Amniotic epithelial cell (primary cell): ENCODE measurements around the gene LRIT3.

Experiments used
- DNase-seq: peaks from one replicate; pipeline ENCODE4 v3.0.0-alpha.2; 2010; ENCODE audit warnings: low read depth

Gene LRIT3

DNA sequence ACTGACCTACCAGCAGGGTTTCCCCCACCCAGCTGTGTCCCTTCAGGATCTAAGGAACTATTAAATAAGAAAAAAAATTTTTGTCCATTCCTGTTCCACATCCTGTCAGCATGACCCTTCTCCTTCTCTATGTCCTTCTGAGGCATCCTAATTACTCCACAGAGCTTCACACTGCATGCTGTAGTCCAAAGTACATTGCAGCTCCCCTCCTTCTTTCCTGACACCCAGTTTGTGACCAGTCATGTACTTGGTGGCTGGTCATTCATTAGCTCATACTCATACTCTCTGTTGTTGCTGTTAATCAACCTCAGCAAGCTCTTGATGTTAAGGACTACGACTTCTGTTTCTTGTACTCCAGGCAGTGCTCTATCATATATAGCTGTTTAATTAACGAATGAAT, 62.3 kb downstream of the LRIT3 start:
- DNase-seq: no peak

DNA sequence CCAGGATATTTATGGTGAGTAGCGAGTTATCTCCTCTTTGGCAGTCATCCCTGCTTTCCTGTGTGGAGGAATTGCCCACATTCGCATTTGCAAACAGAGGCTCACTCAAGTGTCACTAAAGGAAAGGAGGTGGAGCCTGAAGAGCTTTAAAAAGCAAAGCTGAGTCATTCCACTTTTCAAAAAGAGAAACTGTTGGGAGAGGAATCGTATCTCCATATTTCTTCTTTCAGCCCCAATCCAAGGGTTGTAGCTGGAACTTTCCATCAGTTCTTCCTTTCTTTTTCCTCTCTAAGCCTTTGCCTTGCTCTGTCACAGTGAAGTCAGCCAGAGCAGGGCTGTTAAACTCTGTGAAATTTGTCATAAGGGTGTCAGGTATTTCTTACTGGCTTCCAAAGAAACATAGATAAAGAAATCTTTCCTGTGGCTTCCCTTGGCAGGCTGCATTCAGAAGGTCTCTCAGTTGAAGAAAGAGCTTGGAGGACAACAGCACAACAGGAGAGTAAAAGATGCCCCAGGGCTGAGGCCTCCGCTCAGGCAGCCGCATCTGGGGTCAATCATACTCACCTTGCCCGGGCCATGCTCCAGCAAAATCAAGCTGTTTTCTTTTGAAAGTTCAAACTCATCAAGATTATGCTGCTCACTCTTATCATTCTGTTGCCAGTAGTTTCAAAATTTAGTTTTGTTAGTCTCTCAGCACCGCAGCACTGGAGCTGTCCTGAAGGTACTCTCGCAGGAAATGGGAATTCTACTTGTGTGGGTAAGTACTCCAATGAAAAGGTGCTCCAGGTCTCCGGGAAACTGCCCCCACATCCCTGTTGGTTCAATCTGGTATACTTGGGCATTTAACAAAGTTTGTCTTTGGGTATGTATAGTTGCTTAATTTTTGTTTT, 65.0 kb downstream of the LRIT3 start, which contains the start of gene EGF:
Gene EGF, plus strand, starts transcription at position 178 of the 890 bp plus-strand sequence. Its CDS starts 453 bp downstream, at position 631.
- peak; percentile 66 for DNase-seq

DNA sequence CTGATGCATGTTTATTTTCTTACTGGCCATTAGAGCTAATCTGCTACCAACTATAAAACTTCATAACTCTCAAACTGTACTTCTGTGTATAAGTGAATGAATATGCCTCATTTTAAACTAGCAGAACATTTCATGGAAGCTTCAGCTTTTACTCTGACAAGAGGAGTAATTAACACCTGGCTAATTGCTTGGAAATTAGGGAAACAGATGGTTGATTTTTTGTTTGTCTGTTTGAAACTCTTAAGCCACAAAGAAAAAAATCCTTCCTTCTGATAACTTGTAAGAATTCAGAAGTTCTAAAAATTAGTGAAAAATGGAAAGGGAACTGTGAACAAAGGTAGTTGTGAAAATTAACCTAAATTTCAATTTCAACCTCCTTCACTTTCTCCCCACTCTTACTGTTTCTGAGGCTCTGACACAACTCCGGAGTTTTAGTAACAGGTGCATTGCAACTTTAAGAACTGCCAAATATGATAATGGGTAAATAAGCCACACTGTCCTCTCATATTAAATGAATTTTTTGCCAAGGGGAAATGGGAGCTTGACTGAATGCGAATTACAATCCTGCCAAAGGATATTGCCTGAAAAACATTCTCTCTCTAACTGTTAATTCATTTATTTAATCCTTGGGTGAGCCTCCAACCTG, 65.8 kb downstream of the LRIT3 start:
- no peak for DNase-seq

- DNase-seq: no peak
Measured at GRCh38 chr4:109914322-109914721, 66.4 kb downstream of the LRIT3 start.

GRCh38 chr4:109915385-109916026, 67.6 kb downstream of the LRIT3 start:
- DNase-seq: no peak

DNA sequence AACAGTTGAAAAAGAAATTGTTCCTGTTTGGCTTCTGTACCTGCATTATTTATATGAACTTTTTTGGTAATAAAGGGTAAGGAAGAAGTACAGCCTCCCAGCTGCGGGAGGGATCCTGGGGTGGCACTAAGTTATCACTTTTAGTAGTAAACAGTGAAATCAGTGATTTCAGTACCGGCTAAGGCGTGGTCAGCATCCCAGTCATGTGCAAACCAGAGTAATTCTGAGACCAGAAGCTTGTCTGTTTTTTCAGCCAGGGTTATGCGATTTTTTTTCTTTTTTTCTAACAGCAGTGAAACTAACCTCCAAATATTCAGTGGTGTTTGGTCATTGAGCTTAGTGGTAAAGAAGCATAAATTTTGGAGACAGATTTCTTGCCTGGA, 68.1 kb downstream of the LRIT3 start:
- peak; percentile 7 for DNase-seq

GRCh38 chr4:109921384-109921808, 73.5 kb downstream of the LRIT3 start:
- DNase-seq: peak; percentile 98
